Kidney epithelial cell (primary cell): Measurements from ENCODE around the gene DENND1A. TPM values are rescaled to one million over a fixed set of nuclear protein-coding genes. Genes with fewer than 3 reads are reported as not detected.

Experiments
- DNase-seq: peaks from one replicate; pipeline ENCODE4 v3.0.0-alpha.2; 2010; ENCODE audit warnings: low read depth
- H3K27me3 ChIP-seq: 2 replicates; pipeline ENCODE4 v1.6.0; 2011; ENCODE audit warnings: low read length; ENCODE audit not compliant: control insufficient read depth, insufficient read depth
- H3K36me3 ChIP-seq: 2 replicates; pipeline ENCODE4 v1.5.1; 2011; ENCODE audit warnings: low read length; ENCODE audit not compliant: control insufficient read depth, insufficient read depth
- H3K4me3 ChIP-seq: 2 replicates; pipeline ENCODE4 v1.5.1; 2011; ENCODE audit warnings: low read depth, mild to moderate bottlenecking, control low read depth, low read length
- CTCF ChIP-seq: IDR thresholded peaks from 2 replicates; pipeline ENCODE4 v1.5.1; 2011; ENCODE audit warnings: mild to moderate bottlenecking, moderate library complexity, low read length, control low read depth, inconsistent platforms; ENCODE audit not compliant: insufficient read depth, poor library complexity, severe bottlenecking
- total RNA-seq: library from RNA; depleted of rRNA; stranded (reverse); fragments of >200 nt; gene quantifications from 2 replicates; pipeline ENCODE4 v1.2.3, GENCODE V29; 2015

The DENND1A gene
- total RNA-seq, 1 donor from 2014 or later = 14.5 TPM

GRCh38 chr9:123617286-123617685 is 312.6 kb downstream of the DENND1A start:
- no peak for TF ChIP-seq CTCF
- Histone ChIP-seq H3K4me3 (no peak overlapping the region), H3K27me3 (no peaks in the 10 kb centered on the region), H3K36me3 (no peaks in the 10 kb centered on the region)
- no peak for DNase-seq

GRCh38 chr9:123616707-123617106 is 313.2 kb downstream of the DENND1A start:
- TF ChIP-seq CTCF = no peak
- H3K4me3 ChIP-seq = no peak overlapping the region
- DNase-seq = no peak
- H3K36me3 ChIP-seq = no peaks in the 10 kb centered on the region
- H3K27me3 ChIP-seq = no peaks in the 10 kb centered on the region

- Histone ChIP-seq H3K4me3 (no peak overlapping the region), H3K36me3 (no peaks in the 10 kb centered on the region), H3K27me3 (no peaks in the 10 kb centered on the region)
- TF ChIP-seq CTCF = no peak
- DNase-seq = no peak
These were observed 314.5 kb downstream of the DENND1A start for GRCh38 chr9:123615381-123615780.

GRCh38 chr9:123614306-123615263 is 315.3 kb downstream of the DENND1A start:
- no peak for TF ChIP-seq CTCF
- Histone ChIP-seq H3K4me3 (no peak overlapping the region), H3K27me3 (no peaks in the 10 kb centered on the region), H3K36me3 (no peaks in the 10 kb centered on the region)
- no peak for DNase-seq

- H3K36me3 ChIP-seq = no peaks in the 10 kb centered on the region
- no peaks in the 10 kb centered on the region for H3K27me3 ChIP-seq
- TF ChIP-seq CTCF = no peak
- no peak overlapping the region for H3K4me3 ChIP-seq
- DNase-seq = no peak
These were observed 318.7 kb downstream of the DENND1A start for GRCh38 chr9:123611226-123611625.
